Measurements from ENCODE around the gene GSE1.

The GSE1 gene

GRCh38 chr16:85585711-85586110 is 27.4 kb upstream of the GSE1 start:
- no peak for DNase-seq (ENCODE audit: extremely low read depth, low read depth)
- TF ChIP-seq CTCF (IDR thresholded peaks at IDR 0.05; ENCODE audit: low read depth, low read length, missing control alignments) = no peak

GRCh38 chr16:85586380-85587104 is 26.6 kb upstream of the GSE1 start:
- no peak for DNase-seq (ENCODE audit: extremely low read depth, low read depth)
- no peak overlapping the region for H3K4me3 ChIP-seq (replicated peaks; ENCODE audit: low read depth, low read length)
- no peak for TF ChIP-seq CTCF (IDR thresholded peaks at IDR 0.05; ENCODE audit: low read depth, low read length, missing control alignments)

More at GRCh38 chr16:85585711-85586110, 27.4 kb upstream of the GSE1 start:
- H3K4me3 ChIP-seq (replicated peaks; ENCODE audit: low read depth, low read length) = no peak overlapping the region

- no peak for DNase-seq (ENCODE audit: extremely low read depth, low read depth)
- TF ChIP-seq CTCF (IDR thresholded peaks at IDR 0.05; ENCODE audit: low read depth, low read length, missing control alignments) = no peak
- H3K4me3 ChIP-seq (replicated peaks; ENCODE audit: low read depth, low read length) = no peak overlapping the region
Observed at GRCh38 chr16:85587762-85588556, 25.2 kb upstream of the GSE1 start.

- DNase-seq (ENCODE audit: extremely low read depth, low read depth) = no peak
- no peak overlapping the region for H3K4me3 ChIP-seq (replicated peaks; ENCODE audit: low read depth, low read length)
- TF ChIP-seq CTCF (IDR thresholded peaks at IDR 0.05; ENCODE audit: low read depth, low read length, missing control alignments) = no peak
Observed at GRCh38 chr16:85588562-85589503, 24.3 kb upstream of the GSE1 start.

- no peak overlapping the region for H3K4me3 ChIP-seq (replicated peaks; ENCODE audit: low read depth, low read length)
- no peak for DNase-seq (ENCODE audit: extremely low read depth, low read depth)
- TF ChIP-seq CTCF (IDR thresholded peaks at IDR 0.05; ENCODE audit: low read depth, low read length, missing control alignments) = no peak
Observed at GRCh38 chr16:85589688-85590505, 23.2 kb upstream of the GSE1 start.

GRCh38 chr16:85590506-85590832 is 22.7 kb upstream of the GSE1 start:
- DNase-seq (ENCODE audit: extremely low read depth, low read depth) = no peak
- TF ChIP-seq CTCF (IDR thresholded peaks at IDR 0.05; ENCODE audit: low read depth, low read length, missing control alignments) = no peak
- no peak overlapping the region for H3K4me3 ChIP-seq (replicated peaks; ENCODE audit: low read depth, low read length)

Data from HFF-Myc (cell line).